GM21367 (cell line): ENCODE measurements around the gene ADORA3.

Source experiments
- ATAC-seq: cut with Tn5 transposase; IDR thresholded peaks from one replicate; pipeline ENCODE4 v1.9.1; 2021; ENCODE audit not compliant: unreplicated experiment

Gene ADORA3

GRCh38 chr1:111507411-111508201 is 4.2 kb upstream of the ADORA3 start:
- peak; percentile 28 for ATAC-seq

GRCh38 chr1:111506561-111506960 is 3.1 kb upstream of the ADORA3 start:
- ATAC-seq, result no peak

- peak; percentile 55 for ATAC-seq
Observed at GRCh38 chr1:111505641-111506119, 2.2 kb upstream of the ADORA3 start.

GRCh38 chr1:111504097-111504496 is 664 bp upstream of the ADORA3 start:
- ATAC-seq, result no peak

GRCh38 chr1:111501645-111502044 is 1.8 kb downstream of the ADORA3 start:
- no peak for ATAC-seq

- no peak for ATAC-seq
Observed at GRCh38 chr1:111499026-111499785, 4.2 kb downstream of the ADORA3 start.

GRCh38 chr1:111497592-111497991 is 5.8 kb downstream of the ADORA3 start:
- ATAC-seq, result no peak

GRCh38 chr1:111496398-111496797 is 7.0 kb downstream of the ADORA3 start:
- ATAC-seq, result no peak

GRCh38 chr1:111491070-111491469 is 12.4 kb downstream of the ADORA3 start:
- ATAC-seq, result no peak

- ATAC-seq, result no peak
Observed at GRCh38 chr1:111490220-111490619, 13.2 kb downstream of the ADORA3 start.

- ATAC-seq, result no peak
Observed at GRCh38 chr1:111489604-111490003, 13.8 kb downstream of the ADORA3 start.

- ATAC-seq, result no peak
Observed at GRCh38 chr1:111488669-111489068, 14.8 kb downstream of the ADORA3 start.

GRCh38 chr1:111487133-111487532 is 16.3 kb downstream of the ADORA3 start:
- ATAC-seq, result no peak

- ATAC-seq, result no peak
Observed at GRCh38 chr1:111486431-111486830, 17.0 kb downstream of the ADORA3 start.

GRCh38 chr1:111484391-111485026 is 18.9 kb downstream of the ADORA3 start:
- no peak for ATAC-seq

GRCh38 chr1:111483876-111484275 is 19.6 kb downstream of the ADORA3 start:
- ATAC-seq, result no peak

GRCh38 chr1:111483166-111483565 is 20.3 kb downstream of the ADORA3 start:
- no peak for ATAC-seq

GRCh38 chr1:111481387-111482221 is 21.8 kb downstream of the ADORA3 start:
- no peak for ATAC-seq

- no peak for ATAC-seq
Observed at GRCh38 chr1:111480674-111481073, 22.8 kb downstream of the ADORA3 start.

- ATAC-seq, result peak; percentile 57
Observed at GRCh38 chr1:111476761-111477309, 26.6 kb downstream of the ADORA3 start.
